HEK293 (cell line): ENCODE data around the gene WRAP73.

Experiments
- GLIS1 ChIP-seq: fragments of 450-650 bp; formaldehyde crosslinking; IDR thresholded peaks from 2 replicates; pipeline ENCODE4 v1.5.1; 2016; ENCODE audit warnings: missing biosample characterization, missing genetic modification characterization
- GLIS2 ChIP-seq: fragments of 450-650 bp; formaldehyde crosslinking; IDR thresholded peaks from 2 replicates; pipeline ENCODE4 v1.5.1; 2016; ENCODE audit warnings: missing biosample characterization, missing genetic modification characterization
- IKZF3 ChIP-seq: fragments of 450-650 bp; IDR thresholded peaks from 2 replicates; pipeline ENCODE4 v1.5.0; 2018; ENCODE audit warnings: missing biosample characterization, mild to moderate bottlenecking, missing genetic modification characterization, moderate library complexity
- KLF1 ChIP-seq: fragments of 450-650 bp; formaldehyde crosslinking; IDR thresholded peaks from 2 replicates; pipeline ENCODE4 v1.5.1; 2016; ENCODE audit warnings: missing biosample characterization, missing genetic modification characterization
- KLF10 ChIP-seq: fragments of 450-650 bp; IDR thresholded peaks from 2 replicates; pipeline ENCODE4 v1.5.1; 2018; ENCODE audit warnings: missing biosample characterization, mild to moderate bottlenecking, missing genetic modification characterization
- SCRT1 ChIP-seq: fragments of 450-650 bp; formaldehyde crosslinking; IDR thresholded peaks from 2 replicates; pipeline ENCODE4 v1.5.1; 2016; ENCODE audit warnings: missing biosample characterization, missing genetic modification characterization, borderline replicate concordance
- SETDB1 ChIP-seq: IDR thresholded peaks from one replicate; pipeline ENCODE4 v1.6.1; 2017; ENCODE audit warnings: mild to moderate bottlenecking, low read length, moderate library complexity, mixed read lengths; ENCODE audit not compliant: insufficient read length
- SP7 ChIP-seq: fragments of 450-650 bp; formaldehyde crosslinking; IDR thresholded peaks from 2 replicates; pipeline ENCODE4 v1.5.1; 2016; ENCODE audit warnings: missing biosample characterization, missing genetic modification characterization
- TSHZ1 ChIP-seq: fragments of 450-650 bp; formaldehyde crosslinking; IDR thresholded peaks from 2 replicates; pipeline ENCODE4 v1.5.1; 2016; ENCODE audit warnings: missing biosample characterization, missing genetic modification characterization, borderline replicate concordance
- ZBTB11 ChIP-seq: fragments of 450-650 bp; formaldehyde crosslinking; conservative IDR thresholded peaks from 2 replicates; pipeline ENCODE4 v1.5.1; 2016; ENCODE audit warnings: low read depth, missing biosample characterization, missing genetic modification characterization
- ZBTB17 ChIP-seq: fragments of 450-650 bp; formaldehyde crosslinking; IDR thresholded peaks from 2 replicates; pipeline ENCODE4 v1.5.1; 2016; ENCODE audit warnings: missing biosample characterization, missing genetic modification characterization
- ZBTB26 ChIP-seq: fragments of 450-650 bp; formaldehyde crosslinking; optimal IDR thresholded peaks from 2 replicates; pipeline ENCODE3; 2016; ENCODE audit warnings: missing biosample characterization, mild to moderate bottlenecking, missing genetic modification characterization
- ZBTB48 ChIP-seq: fragments of 450-650 bp; formaldehyde crosslinking; IDR thresholded peaks from 2 replicates; pipeline ENCODE4 v1.5.1; 2016; ENCODE audit warnings: missing biosample characterization, missing genetic modification characterization
- ZBTB7A ChIP-seq: fragments of 450-650 bp; formaldehyde crosslinking; IDR thresholded peaks from 2 replicates; pipeline ENCODE4 v1.5.1; 2016; ENCODE audit warnings: low read depth, missing biosample characterization, missing genetic modification characterization
- ZFP69B ChIP-seq: fragments of 450-650 bp; formaldehyde crosslinking; IDR thresholded peaks from 2 replicates; pipeline ENCODE4 v1.5.1; 2016; ENCODE audit warnings: missing biosample characterization, missing genetic modification characterization
- ZNF248 ChIP-seq: fragments of 450-650 bp; formaldehyde crosslinking; IDR thresholded peaks from 2 replicates; pipeline ENCODE4 v1.5.1; 2017; ENCODE audit warnings: missing biosample characterization, missing genetic modification characterization
- ZNF335 ChIP-seq: fragments of 450-650 bp; formaldehyde crosslinking; conservative IDR thresholded peaks from 2 replicates; pipeline ENCODE4 v1.5.1; 2016; ENCODE audit warnings: missing biosample characterization, missing genetic modification characterization
- ZNF391 ChIP-seq: fragments of 450-650 bp; formaldehyde crosslinking; IDR thresholded peaks from 2 replicates; pipeline ENCODE4 v1.5.1; 2016; ENCODE audit warnings: low read depth, missing biosample characterization, missing genetic modification characterization, borderline replicate concordance
- ZNF580 ChIP-seq: fragments of 450-650 bp; formaldehyde crosslinking; IDR thresholded peaks from 2 replicates; pipeline ENCODE4 v1.5.1; 2016; ENCODE audit warnings: missing biosample characterization, missing genetic modification characterization
- ZNF610 ChIP-seq: fragments of 450-650 bp; formaldehyde crosslinking; IDR thresholded peaks from 2 replicates; pipeline ENCODE4 v1.5.1; 2016; ENCODE audit warnings: missing biosample characterization, missing genetic modification characterization, borderline replicate concordance
- ZNF629 ChIP-seq: fragments of 450-650 bp; formaldehyde crosslinking; IDR thresholded peaks from 2 replicates; pipeline ENCODE4 v1.5.1; 2017; ENCODE audit warnings: missing biosample characterization, missing genetic modification characterization
- ZNF768 ChIP-seq: fragments of 450-650 bp; formaldehyde crosslinking; IDR thresholded peaks from 2 replicates; pipeline ENCODE4 v1.5.1; 2018; ENCODE audit warnings: missing biosample characterization, mild to moderate bottlenecking, missing genetic modification characterization
- TF ChIP-seq, protein P1 (sequence below): fragments of 450-650 bp; formaldehyde crosslinking; conservative IDR thresholded peaks from 2 replicates; pipeline ENCODE4 v1.5.1; 2016; ENCODE audit warnings: low read depth, missing biosample characterization, missing genetic modification characterization

Gene WRAP73

GRCh38 chr1:3624200-3625136 is 25.4 kb downstream of the WRAP73 start, which contains the start of gene TPRG1L (continued):
- TF ChIP-seq TSHZ1 (tag by site-specific recombination) (no peak), ZNF629 (tag by site-specific recombination) (peak; percentile 56; the same call in 1 of the 2 replicates), ZBTB26 (tag by site-specific recombination) (peak; percentile 90), KLF10 (peak; percentile 76), ZBTB11 (tag by site-specific recombination) (peak; percentile 62), ZBTB48 (tag by site-specific recombination) (peak; percentile 38; the same call in 1 of the 2 replicates), ZNF580 (tag by site-specific recombination) (peak; percentile 56; the same call in 1 of the 2 replicates), ZNF391 (tag by site-specific recombination) (peak; percentile 64; the same call in 1 of the 2 replicates), IKZF3 (tag by site-specific recombination) (no peak), SP7 (0 out of 2 replicates have a peak, but pooled peaks have one; percentile 46), ZNF610 (peak; percentile 86; the same call in 1 of the 2 replicates), ZNF335 (tag by site-specific recombination) (peak; percentile 69), SCRT1 (tag by site-specific recombination) (no peak), GLIS2 (tag by site-specific recombination) (peak; percentile 84), ZBTB7A (tag by site-specific recombination) (peak; percentile 76; the same call in 1 of the 2 replicates), ZNF768 (tag by site-specific recombination) (no peak), KLF1 (tag by site-specific recombination) (peak; percentile 58), ZNF248 (tag by site-specific recombination) (no peak), ZBTB17 (0 out of 2 replicates have a peak, but pooled peaks have one; percentile 29), GLIS1 (tag by site-specific recombination) (peak; percentile 80), SETDB1 (no peak), ZFP69B (tag by site-specific recombination) (no peak)
- TF ChIP-seq, protein P1, sequence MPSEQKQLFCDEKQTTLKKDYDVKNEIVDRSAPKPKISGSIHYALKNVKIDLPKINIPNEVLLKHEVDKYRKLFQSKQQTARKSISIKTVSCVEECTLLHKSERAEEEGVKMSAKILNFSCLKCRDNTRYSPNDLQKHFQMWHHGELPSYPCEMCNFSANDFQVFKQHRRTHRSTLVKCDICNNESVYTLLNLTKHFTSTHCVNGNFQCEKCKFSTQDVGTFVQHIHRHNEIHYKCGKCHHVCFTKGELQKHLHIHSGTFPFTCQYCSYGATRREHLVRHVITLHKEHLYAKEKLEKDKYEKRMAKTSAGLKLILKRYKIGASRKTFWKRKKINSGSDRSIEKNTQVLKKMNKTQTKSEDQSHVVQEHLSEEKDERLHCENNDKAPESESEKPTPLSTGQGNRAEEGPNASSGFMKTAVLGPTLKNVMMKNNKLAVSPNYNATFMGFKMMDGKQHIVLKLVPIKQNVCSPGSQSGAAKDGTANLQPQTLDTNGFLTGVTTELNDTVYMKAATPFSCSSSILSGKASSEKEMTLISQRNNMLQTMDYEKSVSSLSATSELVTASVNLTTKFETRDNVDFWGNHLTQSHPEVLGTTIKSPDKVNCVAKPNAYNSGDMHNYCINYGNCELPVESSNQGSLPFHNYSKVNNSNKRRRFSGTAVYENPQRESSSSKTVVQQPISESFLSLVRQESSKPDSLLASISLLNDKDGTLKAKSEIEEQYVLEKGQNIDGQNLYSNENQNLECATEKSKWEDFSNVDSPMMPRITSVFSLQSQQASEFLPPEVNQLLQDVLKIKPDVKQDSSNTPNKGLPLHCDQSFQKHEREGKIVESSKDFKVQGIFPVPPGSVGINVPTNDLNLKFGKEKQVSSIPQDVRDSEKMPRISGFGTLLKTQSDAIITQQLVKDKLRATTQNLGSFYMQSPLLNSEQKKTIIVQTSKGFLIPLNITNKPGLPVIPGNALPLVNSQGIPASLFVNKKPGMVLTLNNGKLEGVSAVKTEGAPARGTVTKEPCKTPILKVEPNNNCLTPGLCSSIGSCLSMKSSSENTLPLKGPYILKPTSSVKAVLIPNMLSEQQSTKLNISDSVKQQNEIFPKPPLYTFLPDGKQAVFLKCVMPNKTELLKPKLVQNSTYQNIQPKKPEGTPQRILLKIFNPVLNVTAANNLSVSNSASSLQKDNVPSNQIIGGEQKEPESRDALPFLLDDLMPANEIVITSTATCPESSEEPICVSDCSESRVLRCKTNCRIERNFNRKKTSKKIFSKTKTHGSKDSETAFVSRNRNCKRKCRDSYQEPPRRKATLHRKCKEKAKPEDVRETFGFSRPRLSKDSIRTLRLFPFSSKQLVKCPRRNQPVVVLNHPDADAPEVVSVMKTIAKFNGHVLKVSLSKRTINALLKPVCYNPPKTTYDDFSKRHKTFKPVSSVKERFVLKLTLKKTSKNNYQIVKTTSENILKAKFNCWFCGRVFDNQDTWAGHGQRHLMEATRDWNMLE: 0 out of 2 replicates have a peak, but pooled peaks have one; percentile 39
